ENCODE data around the gene MYO1D.
"Not testable (repeated sequence)": the region's sequence is repeated elsewhere in the genome, so short reads cannot be mapped to it uniquely, and the experiment has no call there.

The MYO1D gene

GRCh38 chr17:32693194-32693897 lies 183.6 kb downstream of the MYO1D start:
- in situ Hi-C loops (cut with MboI; ENCODE audit: low sequenced_read_pairs) = no loop called here

- in situ Hi-C loops (cut with MboI; ENCODE audit: low sequenced_read_pairs) = no loop called here
Measured at GRCh38 chr17:32692179-32692578, 184.7 kb downstream of the MYO1D start.

- in situ Hi-C loops (cut with MboI; ENCODE audit: low sequenced_read_pairs) = no loop called here
Measured at GRCh38 chr17:32689348-32689747, 187.6 kb downstream of the MYO1D start.

- in situ Hi-C loops (cut with MboI; ENCODE audit: low sequenced_read_pairs) = no loop called here
Measured at GRCh38 chr17:32688221-32688620, 188.7 kb downstream of the MYO1D start.

GRCh38 chr17:32684087-32684958 lies 192.6 kb downstream of the MYO1D start:
- in situ Hi-C loops (cut with MboI; ENCODE audit: low sequenced_read_pairs) = no loop called here

GRCh38 chr17:32673964-32674363 lies 203.0 kb downstream of the MYO1D start:
- in situ Hi-C loops (cut with MboI; ENCODE audit: low sequenced_read_pairs) = no loop called here

- in situ Hi-C loops (cut with MboI; ENCODE audit: low sequenced_read_pairs) = no loop called here
Measured at GRCh38 chr17:32672711-32673110, 204.2 kb downstream of the MYO1D start.

- in situ Hi-C loops (cut with MboI; ENCODE audit: low sequenced_read_pairs) = no loop called here
Measured at GRCh38 chr17:32671896-32672295, 205.0 kb downstream of the MYO1D start.

GRCh38 chr17:32664936-32665583 lies 211.9 kb downstream of the MYO1D start:
- in situ Hi-C loops (cut with MboI; ENCODE audit: low sequenced_read_pairs) = no loop called here

GRCh38 chr17:32660496-32660985 lies 216.4 kb downstream of the MYO1D start:
- in situ Hi-C loops (cut with MboI; ENCODE audit: low sequenced_read_pairs) = no loop called here

- in situ Hi-C loops (cut with MboI; ENCODE audit: low sequenced_read_pairs) = no loop called here
Measured at GRCh38 chr17:32659419-32659842, 217.5 kb downstream of the MYO1D start.

GRCh38 chr17:32658470-32659418 lies 218.2 kb downstream of the MYO1D start:
- in situ Hi-C loops (cut with MboI; ENCODE audit: low sequenced_read_pairs) = no loop called here

GRCh38 chr17:32656886-32657285 lies 220.0 kb downstream of the MYO1D start:
- in situ Hi-C loops (cut with MboI; ENCODE audit: low sequenced_read_pairs) = no loop called here

GRCh38 chr17:32654324-32654723 lies 222.6 kb downstream of the MYO1D start:
- in situ Hi-C loops (cut with MboI; ENCODE audit: low sequenced_read_pairs) = no loop called here

GRCh38 chr17:32651084-32651483 lies 225.8 kb downstream of the MYO1D start:
- in situ Hi-C loops (cut with MboI; ENCODE audit: low sequenced_read_pairs) = no loop called here

GRCh38 chr17:32648450-32648849 lies 228.5 kb downstream of the MYO1D start:
- in situ Hi-C loops (cut with MboI; ENCODE audit: low sequenced_read_pairs) = no loop called here

- in situ Hi-C loops (cut with MboI; ENCODE audit: low sequenced_read_pairs) = no loop called here
Measured at GRCh38 chr17:32646941-32647340, 230.0 kb downstream of the MYO1D start.

- in situ Hi-C loops (cut with MboI; ENCODE audit: low sequenced_read_pairs) = not testable (repeated sequence)
Measured at GRCh38 chr17:32641514-32641913, 235.4 kb downstream of the MYO1D start.

- in situ Hi-C loops (cut with MboI; ENCODE audit: low sequenced_read_pairs) = no loop called here
Measured at GRCh38 chr17:32636598-32637218, 240.2 kb downstream of the MYO1D start.

GRCh38 chr17:32634167-32634566 lies 242.8 kb downstream of the MYO1D start:
- in situ Hi-C loops (cut with MboI; ENCODE audit: low sequenced_read_pairs) = no loop called here

All from HL-60/S4 treated with retinoic acid at 250 ng/mL for 4 days and 3 days (cell line).